Right ventricle myocardium inferior (tissue), 1 donor: ENCODE results near the gene ASIC4. TPM values are rescaled to one million over a fixed set of nuclear protein-coding genes. Genes with fewer than 3 reads are reported as not detected.

ENCODE experiments used
- ATAC-seq: fragments of 200-7000 bp; cut with Tn5 transposase; one replicate; pipeline ENCODE4 v1.9.1; 2020; ENCODE audit warnings: mild to moderate bottlenecking, moderate library complexity
- DNase-seq: peaks from one replicate; pipeline ENCODE4 v3.0.0; 2021; ENCODE audit errors: missing footprints
- intact Hi-C: fragments of 100-400 bp; cut with DNase I; formaldehyde crosslinking; loops from one replicate; pipeline ENCODE4 v1.11.0; 2022
- total RNA-seq: library from RNA; stranded (reverse); fragmentation: NEBNext Ultra II Directional; extraction: Animal tissue kit (Norgen Biotek cat#: 25700); gene quantifications from one replicate; pipeline ENCODE4 v1.2.1, GENCODE V29; 2021
- donor health status: DM: no; HTN: yes; CAD: no; lungs with severe emphysema.

Gene ASIC4
- total RNA-seq, 1 donor from 2014 or later: not detected

- DNase-seq (no peak), ATAC-seq (no peak)
- intact Hi-C loops: loop anchor here (2.0 to 10.0 kb wide), 4 partner anchors 44 to 158 kb away; partner anchors contain the start of gene SPEG
Observed at GRCh38 chr2:219476652-219477151, 37.6 kb upstream of the ASIC4 start.

DNA sequence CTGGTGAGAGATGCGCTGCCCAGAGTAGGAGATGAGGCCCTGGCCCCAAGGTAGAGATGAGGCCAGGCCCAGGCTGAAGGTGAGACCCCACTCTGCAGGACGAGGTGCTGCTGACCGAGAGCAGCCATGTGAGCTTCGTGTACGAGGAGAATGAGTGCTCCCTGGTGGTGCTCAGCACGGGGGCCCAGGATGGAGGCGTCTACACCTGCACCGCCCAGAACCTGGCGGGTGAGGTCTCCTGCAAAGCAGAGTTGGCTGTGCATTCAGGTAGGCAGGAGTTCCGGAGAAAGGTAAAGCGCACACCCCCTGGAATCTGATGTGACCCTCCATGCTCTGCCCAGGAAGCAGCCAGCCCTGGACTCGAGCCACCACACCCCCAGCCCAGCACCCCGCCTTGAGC lies 37.1 kb upstream of the ASIC4 start:
- DNase-seq: peak; percentile 60
- intact Hi-C loops: loop anchor here (2.0 to 10.0 kb wide), 4 partner anchors 45 to 158 kb away; partner anchors contain the start of gene SPEG
- ATAC-seq: no peak

DNA sequence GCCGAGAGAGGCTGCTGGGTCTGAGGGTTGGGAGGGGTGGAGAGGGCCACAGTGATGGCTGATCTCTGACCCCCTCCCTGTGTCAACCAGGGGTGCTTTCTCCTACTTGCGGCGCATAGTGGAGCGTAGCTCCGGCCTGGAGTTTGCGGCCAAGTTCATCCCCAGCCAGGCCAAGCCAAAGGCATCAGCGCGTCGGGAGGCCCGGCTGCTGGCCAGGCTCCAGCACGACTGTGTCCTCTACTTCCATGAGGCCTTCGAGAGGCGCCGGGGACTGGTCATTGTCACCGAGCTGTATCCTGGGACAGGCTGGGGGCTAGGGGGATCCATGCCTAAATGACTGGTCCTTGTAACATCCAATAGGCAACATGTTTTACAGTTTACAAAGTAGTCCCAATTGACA lies 36.5 kb upstream of the ASIC4 start:
- DNase-seq: peak; percentile 80
- peak; percentile 74 for ATAC-seq
- intact Hi-C loops: loop anchor here (2.0 to 10.0 kb wide), 4 partner anchors 46 to 157 kb away; partner anchors contain the start of gene SPEG

- DNase-seq: peak; percentile 61
- ATAC-seq: no peak
- intact Hi-C loops: loop anchor here (5.0 to 10.0 kb wide), 3 partner anchors 47 to 156 kb away; partner anchors contain the start of gene SPEG
Observed at GRCh38 chr2:219478916-219479315, 35.4 kb upstream of the ASIC4 start.

DNA sequence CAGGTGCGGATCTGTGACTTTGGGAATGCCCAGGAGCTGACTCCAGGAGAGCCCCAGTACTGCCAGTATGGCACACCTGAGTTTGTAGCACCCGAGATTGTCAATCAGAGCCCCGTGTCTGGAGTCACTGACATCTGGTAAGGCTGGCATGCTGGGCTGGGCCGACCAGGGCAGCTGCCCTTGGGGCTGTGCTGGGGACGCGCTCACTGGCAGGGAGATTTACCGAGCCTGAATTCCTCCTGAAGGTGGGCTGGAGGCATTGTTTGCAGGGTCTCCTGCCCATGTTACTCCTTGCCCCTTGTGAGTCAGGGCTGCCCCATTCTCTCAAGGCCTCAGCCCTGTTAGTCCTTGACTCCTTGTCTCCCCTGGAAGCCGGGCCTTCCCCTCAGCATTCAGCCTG lies 34.3 kb upstream of the ASIC4 start:
- peak; percentile 28 for DNase-seq
- ATAC-seq: no peak
- intact Hi-C loops: no loop called here

DNA sequence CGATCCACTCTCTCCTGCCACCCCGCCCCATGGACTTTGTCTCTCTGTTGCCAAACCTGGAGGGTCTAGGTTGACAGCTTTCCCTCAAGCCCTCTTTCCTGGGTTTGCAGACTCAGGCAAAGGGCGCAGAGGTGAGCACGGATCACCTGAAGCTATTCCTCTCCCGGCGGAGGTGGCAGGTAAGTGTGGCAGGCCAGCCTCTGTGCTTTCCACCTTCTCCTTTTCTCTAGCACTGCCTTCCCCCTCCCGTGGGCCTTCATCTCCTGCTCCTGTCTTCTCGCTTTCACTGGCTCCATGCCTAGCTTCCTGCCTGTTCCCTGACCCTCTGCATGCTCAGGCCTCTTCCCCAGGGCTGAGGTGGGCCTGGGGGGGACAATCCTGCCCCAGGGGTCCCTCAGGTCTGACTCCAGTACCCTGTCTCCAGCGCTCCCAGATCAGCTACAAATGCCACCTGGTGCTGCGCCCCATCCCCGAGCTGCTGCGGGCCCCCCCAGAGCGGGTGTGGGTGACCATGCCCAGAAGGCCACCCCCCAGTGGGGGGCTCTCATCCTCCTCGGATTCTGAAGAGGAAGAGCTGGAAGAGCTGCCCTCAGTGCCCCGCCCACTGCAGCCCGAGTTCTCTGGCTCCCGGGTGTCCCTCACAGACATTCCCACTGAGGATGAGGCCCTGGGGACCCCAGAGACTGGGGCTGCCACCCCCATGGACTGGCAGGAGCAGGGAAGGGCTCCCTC lies 31.4 kb upstream of the ASIC4 start:
- peak; percentile 35 for DNase-seq
- intact Hi-C loops: no loop called here
- no peak for ATAC-seq

DNA sequence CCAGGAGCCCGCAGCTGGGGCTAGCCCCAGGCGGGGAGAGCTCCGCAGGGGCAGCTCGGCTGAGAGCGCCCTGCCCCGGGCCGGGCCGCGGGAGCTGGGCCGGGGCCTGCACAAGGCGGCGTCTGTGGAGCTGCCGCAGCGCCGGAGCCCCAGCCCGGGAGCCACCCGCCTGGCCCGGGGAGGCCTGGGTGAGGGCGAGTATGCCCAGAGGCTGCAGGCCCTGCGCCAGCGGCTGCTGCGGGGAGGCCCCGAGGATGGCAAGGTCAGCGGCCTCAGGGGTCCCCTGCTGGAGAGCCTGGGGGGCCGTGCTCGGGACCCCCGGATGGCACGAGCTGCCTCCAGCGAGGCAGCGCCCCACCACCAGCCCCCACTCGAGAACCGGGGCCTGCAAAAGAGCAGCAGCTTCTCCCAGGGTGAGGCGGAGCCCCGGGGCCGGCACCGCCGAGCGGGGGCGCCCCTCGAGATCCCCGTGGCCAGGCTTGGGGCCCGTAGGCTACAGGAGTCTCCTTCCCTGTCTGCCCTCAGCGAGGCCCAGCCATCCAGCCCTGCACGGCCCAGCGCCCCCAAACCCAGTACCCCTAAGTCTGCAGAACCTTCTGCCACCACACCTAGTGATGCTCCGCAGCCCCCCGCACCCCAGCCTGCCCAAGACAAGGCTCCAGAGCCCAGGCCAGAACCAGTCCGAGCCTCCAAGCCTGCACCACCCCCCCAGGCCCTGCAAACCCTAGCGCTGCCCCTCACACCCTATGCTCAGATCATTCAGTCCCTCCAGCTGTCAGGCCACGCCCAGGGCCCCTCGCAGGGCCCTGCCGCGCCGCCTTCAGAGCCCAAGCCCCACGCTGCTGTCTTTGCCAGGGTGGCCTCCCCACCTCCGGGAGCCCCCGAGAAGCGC lies 30.6 kb upstream of the ASIC4 start:
- ATAC-seq: no peak
- intact Hi-C loops: no loop called here

DNA sequence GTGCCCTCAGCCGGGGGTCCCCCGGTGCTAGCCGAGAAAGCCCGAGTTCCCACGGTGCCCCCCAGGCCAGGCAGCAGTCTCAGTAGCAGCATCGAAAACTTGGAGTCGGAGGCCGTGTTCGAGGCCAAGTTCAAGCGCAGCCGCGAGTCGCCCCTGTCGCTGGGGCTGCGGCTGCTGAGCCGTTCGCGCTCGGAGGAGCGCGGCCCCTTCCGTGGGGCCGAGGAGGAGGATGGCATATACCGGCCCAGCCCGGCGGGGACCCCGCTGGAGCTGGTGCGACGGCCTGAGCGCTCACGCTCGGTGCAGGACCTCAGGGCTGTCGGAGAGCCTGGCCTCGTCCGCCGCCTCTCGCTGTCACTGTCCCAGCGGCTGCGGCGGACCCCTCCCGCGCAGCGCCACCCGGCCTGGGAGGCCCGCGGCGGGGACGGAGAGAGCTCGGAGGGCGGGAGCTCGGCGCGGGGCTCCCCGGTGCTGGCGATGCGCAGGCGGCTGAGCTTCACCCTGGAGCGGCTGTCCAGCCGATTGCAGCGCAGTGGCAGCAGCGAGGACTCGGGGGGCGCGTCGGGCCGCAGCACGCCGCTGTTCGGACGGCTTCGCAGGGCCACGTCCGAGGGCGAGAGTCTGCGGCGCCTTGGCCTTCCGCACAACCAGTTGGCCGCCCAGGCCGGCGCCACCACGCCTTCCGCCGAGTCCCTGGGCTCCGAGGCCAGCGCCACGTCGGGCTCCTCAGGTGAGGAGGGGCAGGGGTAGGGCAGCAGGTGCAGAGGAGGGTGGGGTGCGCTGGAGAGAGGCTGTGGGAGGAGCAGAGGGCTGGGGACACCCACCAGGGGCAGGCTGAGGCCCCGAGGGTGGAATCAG lies 29.7 kb upstream of the ASIC4 start:
- intact Hi-C loops: no loop called here
- DNase-seq: peak; percentile 61
- ATAC-seq: no peak

More for the DNA sequence above, 30.6 kb upstream of the ASIC4 start:
- peak; percentile 55 for DNase-seq

DNA sequence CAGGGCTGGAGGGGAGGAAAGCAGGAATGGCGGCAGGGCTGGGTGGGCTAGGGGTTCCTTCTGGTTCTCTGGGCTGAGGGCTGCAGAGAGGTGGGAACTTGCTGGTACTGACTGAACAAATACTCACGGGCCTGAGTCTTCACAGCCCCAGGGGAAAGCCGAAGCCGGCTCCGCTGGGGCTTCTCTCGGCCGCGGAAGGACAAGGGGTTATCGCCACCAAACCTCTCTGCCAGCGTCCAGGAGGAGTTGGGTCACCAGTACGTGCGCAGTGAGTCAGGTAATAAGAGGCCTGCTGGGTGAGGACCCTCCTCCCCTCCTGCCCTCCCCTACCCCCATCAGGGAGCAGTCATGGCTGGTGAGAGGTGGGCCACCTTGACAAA lies 29.1 kb upstream of the ASIC4 start:
- ATAC-seq (no peak), DNase-seq (peak; percentile 54)
- intact Hi-C loops: no loop called here

DNA sequence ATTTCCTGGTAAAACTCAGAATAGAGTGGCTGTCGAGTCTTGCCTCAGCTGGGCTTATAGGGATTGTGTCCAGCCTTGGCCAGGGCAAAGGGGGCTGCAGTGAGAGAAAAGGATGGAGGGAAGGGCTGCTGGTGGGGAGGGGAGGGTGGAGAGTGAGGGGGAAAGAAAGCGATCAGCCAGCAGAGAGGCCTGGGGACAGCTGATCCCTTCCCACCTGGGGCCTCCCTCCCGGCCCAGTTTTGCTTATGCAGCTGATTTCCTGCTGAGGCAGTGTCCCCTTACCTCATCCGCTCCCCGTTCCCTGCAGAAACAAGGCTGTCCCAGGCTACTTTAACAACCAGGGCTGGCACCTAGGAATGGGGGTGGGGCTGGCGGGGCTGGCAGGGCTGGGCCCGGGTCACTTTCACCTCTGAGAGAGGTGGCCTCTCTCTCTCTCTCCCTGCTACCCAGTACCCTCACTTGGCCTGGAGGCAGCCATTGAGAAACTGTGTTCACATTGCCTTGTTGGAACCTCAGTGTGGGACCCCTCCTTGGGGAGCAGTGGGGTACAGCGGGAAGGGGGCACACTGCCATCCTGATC lies 27.8 kb upstream of the ASIC4 start:
- intact Hi-C loops: no loop called here
- no peak for ATAC-seq
- peak; percentile 55 for DNase-seq

DNA sequence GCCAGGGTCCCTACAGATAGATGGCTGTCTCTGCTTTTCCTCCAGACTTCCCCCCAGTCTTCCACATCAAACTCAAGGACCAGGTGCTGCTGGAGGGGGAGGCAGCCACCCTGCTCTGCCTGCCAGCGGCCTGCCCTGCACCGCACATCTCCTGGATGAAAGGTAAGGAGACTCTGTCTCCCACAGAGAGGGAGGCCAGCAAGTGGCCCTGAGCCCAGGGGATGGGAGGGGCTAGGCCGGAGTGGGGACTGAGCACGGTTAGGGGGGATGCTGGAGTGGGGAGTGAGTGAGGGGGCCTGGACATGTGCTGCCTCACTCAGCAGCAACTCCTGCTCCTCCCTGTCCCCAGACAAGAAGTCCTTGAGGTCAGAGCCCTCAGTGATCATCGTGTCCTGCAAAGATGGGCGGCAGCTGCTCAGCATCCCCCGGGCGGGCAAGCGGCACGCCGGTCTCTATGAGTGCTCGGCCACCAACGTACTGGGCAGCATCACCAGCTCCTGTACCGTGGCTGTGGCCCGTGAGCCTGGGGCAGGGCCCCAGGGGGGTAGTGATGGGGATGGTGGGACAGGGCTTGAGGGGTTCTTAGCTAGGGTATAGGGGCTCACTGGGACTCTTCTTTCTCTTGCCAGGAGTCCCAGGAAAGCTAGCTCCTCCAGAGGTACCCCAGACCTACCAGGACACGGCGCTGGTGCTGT lies 26.0 kb upstream of the ASIC4 start:
- intact Hi-C loops: no loop called here
- no peak for ATAC-seq
- DNase-seq: peak; percentile 55

DNA sequence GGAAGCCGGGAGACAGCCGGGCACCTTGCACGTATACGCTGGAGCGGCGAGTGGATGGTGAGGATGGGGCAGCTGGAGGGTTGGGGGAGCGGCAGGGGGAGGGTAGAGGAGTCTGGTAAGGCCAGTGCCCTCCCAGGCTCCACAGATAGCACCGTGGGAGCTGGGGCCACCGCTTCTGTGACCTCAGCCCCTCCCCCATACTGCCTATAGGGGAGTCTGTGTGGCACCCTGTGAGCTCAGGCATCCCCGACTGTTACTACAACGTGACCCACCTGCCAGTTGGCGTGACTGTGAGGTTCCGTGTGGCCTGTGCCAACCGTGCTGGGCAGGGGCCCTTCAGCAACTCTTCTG lies 25.5 kb upstream of the ASIC4 start:
- DNase-seq (no peak), ATAC-seq (no peak)
- intact Hi-C loops: no loop called here

- DNase-seq: no peak
- intact Hi-C loops: no loop called here
- ATAC-seq: no peak
Observed at GRCh38 chr2:219489315-219489714, 25.0 kb upstream of the ASIC4 start.

DNA sequence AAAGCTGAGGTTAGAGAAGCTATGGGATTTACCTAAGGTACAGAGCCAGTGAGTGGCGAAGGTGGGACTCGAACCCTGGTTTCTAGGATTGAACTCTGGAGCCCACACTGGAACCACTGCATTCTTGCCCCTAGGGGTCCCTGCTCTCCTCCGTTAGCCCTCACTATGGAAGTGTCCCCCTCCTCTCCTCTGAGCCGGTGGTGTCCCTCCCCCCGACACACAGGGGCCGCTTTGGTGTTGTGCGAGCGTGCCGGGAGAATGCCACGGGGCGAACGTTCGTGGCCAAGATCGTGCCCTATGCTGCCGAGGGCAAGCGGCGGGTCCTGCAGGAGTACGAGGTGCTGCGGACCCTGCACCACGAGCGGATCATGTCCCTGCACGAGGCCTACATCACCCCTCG lies 24.1 kb upstream of the ASIC4 start:
- ATAC-seq (no peak), DNase-seq (peak; percentile 14)
- intact Hi-C loops: no loop called here

GRCh38 chr2:219490600-219491130 lies 23.6 kb upstream of the ASIC4 start:
- ATAC-seq: no peak
- intact Hi-C loops: no loop called here
- peak; percentile 27 for DNase-seq

DNA sequence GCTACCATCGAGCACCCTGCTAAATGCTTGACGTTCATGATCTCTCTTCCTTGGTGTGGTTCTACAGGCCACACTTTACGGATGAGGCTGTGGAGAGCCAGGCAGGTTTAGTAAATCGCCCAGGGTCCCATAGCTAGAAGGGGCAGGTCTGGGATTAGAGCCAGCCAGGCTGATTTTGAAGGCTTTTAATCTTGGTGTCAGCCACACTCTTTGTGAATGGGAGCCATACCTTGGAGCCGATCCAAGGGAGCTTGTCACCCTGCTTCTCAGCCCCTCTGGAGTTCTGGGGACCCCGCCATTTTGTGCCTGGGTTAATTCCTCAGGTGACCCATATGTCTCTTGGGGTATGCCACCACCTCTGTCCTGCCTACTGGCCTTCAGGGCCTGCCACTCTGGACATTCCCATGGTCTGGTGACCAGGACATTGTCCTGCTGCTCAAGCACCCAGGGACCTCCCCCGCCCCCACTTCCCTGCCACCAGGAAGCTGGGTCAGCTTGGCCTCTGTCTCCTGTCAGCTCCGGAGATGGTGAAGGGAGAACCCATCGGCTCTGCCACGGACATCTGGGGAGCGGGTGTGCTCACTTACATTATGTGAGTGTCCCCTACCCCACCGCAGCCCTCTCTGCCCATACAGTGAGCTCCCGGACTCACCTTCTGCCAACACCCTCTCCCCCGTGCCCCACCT lies 22.9 kb upstream of the ASIC4 start:
- ATAC-seq: no peak
- peak; percentile 54 for DNase-seq
- intact Hi-C loops: no loop called here

DNA sequence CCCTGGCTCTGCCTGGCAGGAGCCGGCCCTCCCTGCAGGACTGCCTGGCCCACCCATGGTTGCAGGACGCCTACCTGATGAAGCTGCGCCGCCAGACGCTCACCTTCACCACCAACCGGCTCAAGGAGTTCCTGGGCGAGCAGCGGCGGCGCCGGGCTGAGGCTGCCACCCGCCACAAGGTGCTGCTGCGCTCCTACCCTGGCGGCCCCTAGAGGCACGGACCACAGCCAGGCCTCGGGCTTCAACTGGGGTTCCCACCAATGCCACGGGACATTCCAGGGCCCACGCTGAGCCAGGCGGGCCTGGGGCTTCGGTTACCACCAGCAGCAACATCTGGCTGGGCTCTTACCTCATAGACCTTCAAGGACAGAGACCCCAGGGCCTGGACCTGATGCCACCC lies 21.7 kb upstream of the ASIC4 start:
- no peak for DNase-seq
- intact Hi-C loops: no loop called here
- ATAC-seq: no peak
